Testis (tissue), 3 donors: ENCODE data around the gene RPS14. TPM values are rescaled to one million over a fixed set of nuclear protein-coding genes. Genes with fewer than 3 reads are reported as not detected.

Source experiments
- DNase-seq: peaks from one replicate; pipeline ENCODE4 v3.0.0-alpha.2; 2019
- H3K27ac ChIP-seq, 2 donors: fragments of 200-600 bp; sonication (generic); one replicate each; pipeline ENCODE4 v1.5.1; 2019
- H3K27me3 ChIP-seq: fragments of 200-600 bp; sonication (generic); one replicate; pipeline ENCODE4 v1.5.1; 2019
- H3K36me3 ChIP-seq: fragments of 200-600 bp; sonication (generic); one replicate; pipeline ENCODE4 v1.5.1; 2017; ENCODE audit warnings: low read depth; ENCODE audit errors: missing control alignments
- H3K4me1 ChIP-seq: fragments of 200-600 bp; sonication (generic); one replicate; pipeline ENCODE4 v1.5.1; 2019
- H3K4me3 ChIP-seq, 2 donors: fragments of 200-600 bp; sonication (generic); one replicate each; pipeline ENCODE4 v1.5.1; 2017 to 2019
- H3K9me3 ChIP-seq: fragments of 200-600 bp; sonication (generic); one replicate; pipeline ENCODE4 v1.5.1; 2017
- CTCF ChIP-seq, 3 experiments: fragments of 450-650 bp in 2 of 3; fragments of 200-600 bp in 1 of 3; sonication (generic) in 1 of 3; IDR thresholded peaks; one replicate each; pipeline ENCODE4 v1.5.1; 2016 to 2019; ENCODE audit warnings: antibody characterized with exemption in 3 of 3, mild to moderate bottlenecking in 2 of 3, moderate library complexity in 1 of 3
- POLR2A ChIP-seq: fragments of 450-650 bp; IDR thresholded peaks from one replicate; pipeline ENCODE4 v1.6.1; 2017; ENCODE audit warnings: antibody characterized with exemption, mild to moderate bottlenecking, moderate library complexity
- WGBS, 2 donors: methylation state at CpG; one replicate each; pipeline ENCODE4 v1.1.5; 2018; 5-methylcytosine and 5-hydroxymethylcytosine counted together
- intact Hi-C: fragments of 100-400 bp; cut with DNase I; formaldehyde crosslinking; loops from one replicate; pipeline ENCODE4 v1.15.1; 2023; ENCODE audit warnings: low total_unique reads
- polyA plus RNA-seq: library from polyadenylated mRNA; stranded (reverse); fragments of 350-450 nt; fragmentation: Illumina TruSeq; extraction: RNeasy Lipid Tissue Mini Kit (QIAGEN cat#74804); gene quantifications from one replicate; pipeline ENCODE4 v1.2.3, GENCODE V29; 2014; ENCODE audit warnings: low read depth, low replicate concordance; ENCODE audit not compliant: insufficient read depth
- total RNA-seq, 2 donors: library from RNA; depleted of rRNA; stranded (reverse); fragments of >200 nt; gene quantifications; one replicate each; pipeline ENCODE4 v1.2.3, GENCODE V29; 2016

Gene RPS14
- total and polyA plus RNA-seq, 3 donors from 2014 or later: 781 to 1,273 (median 1,234) TPM

GRCh38 chr5:150490754-150491153, 41.2 kb upstream of the RPS14 start:
- no peak for DNase-seq
- Histone ChIP-seq H3K4me3 (no peak overlapping the region), H3K4me1 (peaks cover 56% of the 10 kb centered on the region), H3K36me3 (no peaks in the 10 kb centered on the region), H3K27ac (peak overlapping the region; percentile 24 to 97), H3K27me3 (no peaks in the 10 kb centered on the region), H3K9me3 (no peaks in the 10 kb centered on the region)
- TF ChIP-seq POLR2A: no peak
- intact Hi-C loops: no loop called here
- 33 to 50% methylated on average over 1 of the region's 1 CpG for WGBS, 2 donors

GRCh38 chr5:150490296-150490669, 40.7 kb upstream of the RPS14 start:
- no peak overlapping the region for H3K4me3 ChIP-seq
- intact Hi-C loops: no loop called here
- no peaks in the 10 kb centered on the region for H3K36me3 ChIP-seq
- TF ChIP-seq CTCF (IDR thresholded peaks at IDR 0.05): no peak
- H3K4me1 ChIP-seq: peaks cover 54% of the 10 kb centered on the region
- H3K27ac ChIP-seq: peak overlapping the region in 1 of 2 donors; percentile 97
- no peaks in the 10 kb centered on the region for H3K9me3 ChIP-seq
- no peak for DNase-seq
- 64 to 76% methylated on average over 2 of the region's 2 CpGs for WGBS, 2 donors
- no peaks in the 10 kb centered on the region for H3K27me3 ChIP-seq

GRCh38 chr5:150489360-150490295, 40.1 kb upstream of the RPS14 start:
- no peaks in the 10 kb centered on the region for H3K9me3 ChIP-seq
- peaks cover 59% of the 10 kb centered on the region for H3K4me1 ChIP-seq
- 46 to 51% methylated on average over 9 of the region's 9 CpGs for WGBS, 2 donors
- TF ChIP-seq POLR2A: no peak
- TF ChIP-seq CTCF (IDR thresholded peaks at IDR 0.05): no peak
- peak overlapping the region; percentile 25 to 97 for H3K27ac ChIP-seq
- intact Hi-C loops: no loop called here
- no peaks in the 10 kb centered on the region for H3K27me3 ChIP-seq
- no peak for DNase-seq
- H3K36me3 ChIP-seq: no peaks in the 10 kb centered on the region
- no peak overlapping the region for H3K4me3 ChIP-seq

- no peaks in the 10 kb centered on the region for H3K27me3 ChIP-seq
- peak; percentile 72 for DNase-seq
- 30 to 36% methylated on average over 11 of the region's 11 CpGs for WGBS, 2 donors
- no peak overlapping the region for H3K4me3 ChIP-seq
- no peaks in the 10 kb centered on the region for H3K36me3 ChIP-seq
- peak overlapping the region; percentile 97 to 98 for H3K27ac ChIP-seq
- H3K9me3 ChIP-seq: no peaks in the 10 kb centered on the region
- H3K4me1 ChIP-seq: peaks cover 63% of the 10 kb centered on the region
- intact Hi-C loops: no loop called here
- TF ChIP-seq CTCF (IDR thresholded peaks at IDR 0.05) (no peak), POLR2A (no peak)
Measured at GRCh38 chr5:150488519-150489359, 39.2 kb upstream of the RPS14 start.
